GF-D8 (cell line): ENCODE results near the gene RTL9.
"Not testable (repeated sequence)": the region's sequence is repeated elsewhere in the genome, so short reads cannot be mapped to it uniquely, and the experiment has no call there.

Experiments
- DNase-seq: peaks from one replicate; lab custom pipeline; 2025; lab: John Stamatoyannopoulos, UW

The RTL9 gene

DNA sequence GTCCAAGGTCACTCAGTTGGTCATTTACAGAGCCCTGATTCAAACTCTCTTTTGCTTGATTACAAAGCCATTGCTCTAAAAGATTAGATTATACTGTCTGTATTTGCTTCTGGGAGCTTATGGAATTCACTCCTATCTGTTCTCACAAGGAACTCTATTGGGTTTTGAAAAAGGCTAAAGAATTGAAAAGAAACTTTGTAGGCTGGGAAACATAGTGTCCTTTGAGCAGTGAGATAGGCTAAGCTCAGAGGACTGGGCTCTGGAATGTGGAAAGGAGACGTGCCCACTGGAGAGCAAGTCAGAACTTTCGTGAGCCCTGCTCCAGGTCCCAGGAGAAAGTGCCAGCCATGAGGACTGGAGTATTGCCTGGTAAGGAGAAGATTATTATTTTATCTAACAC is at the start of gene RTL9:
Gene RTL9, plus strand, starts transcription at position 301 of the 400 bp plus-strand sequence. CDS start 91,770 bp downstream, outside the sequence.
- DNase-seq: no peak

DNA sequence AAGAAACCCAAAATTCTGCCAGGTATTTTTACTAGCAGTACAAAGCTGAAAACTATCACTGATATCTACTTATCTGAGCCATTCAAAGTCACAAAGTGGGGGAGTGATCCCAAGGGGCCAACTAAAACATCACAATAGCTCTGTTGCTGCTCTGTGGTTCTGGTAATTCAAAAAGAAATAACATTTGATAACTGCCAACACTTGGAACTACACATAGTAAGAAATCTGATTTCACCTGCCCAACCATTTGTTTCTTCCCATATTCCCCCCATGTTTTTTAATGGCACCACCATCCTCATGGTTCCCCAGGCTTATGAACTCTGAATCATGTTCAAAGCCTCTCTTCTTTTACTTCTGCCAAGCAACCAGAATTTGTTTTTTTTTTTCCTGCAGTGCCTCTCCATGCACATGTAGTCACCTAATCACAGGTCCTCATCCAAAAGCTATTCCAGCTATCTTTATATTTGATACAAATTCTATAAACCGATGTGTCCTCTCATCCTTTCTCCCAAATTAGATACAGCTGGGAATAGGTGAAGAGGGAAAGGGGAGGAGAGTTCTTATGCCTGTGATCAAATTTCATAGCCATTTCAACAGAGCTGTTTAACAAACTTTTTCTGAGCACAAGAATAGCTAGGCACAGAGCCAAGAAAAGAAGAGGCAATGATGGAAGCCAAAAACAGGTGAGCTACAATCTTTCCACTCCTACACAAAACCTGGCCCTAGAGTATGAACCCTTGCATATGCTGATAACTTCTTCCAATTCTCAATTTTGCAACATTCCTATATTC is 48.5 kb upstream of the RTL9 start:
- DNase-seq: no peak

DNA sequence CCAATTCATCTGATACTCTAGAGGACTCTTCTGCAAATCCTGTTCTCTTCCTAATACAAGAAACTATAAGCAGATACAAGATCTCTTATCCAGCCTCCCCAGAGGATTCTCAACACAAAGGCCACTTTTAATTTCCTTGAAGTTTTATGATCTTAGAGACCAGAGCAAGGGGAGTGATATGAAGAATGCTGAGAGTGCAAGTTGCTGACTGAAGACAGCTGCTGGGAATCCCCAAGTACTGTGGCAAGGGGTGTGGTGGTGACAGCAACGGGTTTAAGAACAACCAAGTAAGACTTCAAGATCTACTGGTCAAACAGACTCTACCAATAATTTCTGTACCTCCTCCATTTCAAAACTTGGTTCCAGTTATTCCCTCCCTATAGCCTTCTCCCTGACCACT is 47.8 kb upstream of the RTL9 start:
- DNase-seq: no peak

DNA sequence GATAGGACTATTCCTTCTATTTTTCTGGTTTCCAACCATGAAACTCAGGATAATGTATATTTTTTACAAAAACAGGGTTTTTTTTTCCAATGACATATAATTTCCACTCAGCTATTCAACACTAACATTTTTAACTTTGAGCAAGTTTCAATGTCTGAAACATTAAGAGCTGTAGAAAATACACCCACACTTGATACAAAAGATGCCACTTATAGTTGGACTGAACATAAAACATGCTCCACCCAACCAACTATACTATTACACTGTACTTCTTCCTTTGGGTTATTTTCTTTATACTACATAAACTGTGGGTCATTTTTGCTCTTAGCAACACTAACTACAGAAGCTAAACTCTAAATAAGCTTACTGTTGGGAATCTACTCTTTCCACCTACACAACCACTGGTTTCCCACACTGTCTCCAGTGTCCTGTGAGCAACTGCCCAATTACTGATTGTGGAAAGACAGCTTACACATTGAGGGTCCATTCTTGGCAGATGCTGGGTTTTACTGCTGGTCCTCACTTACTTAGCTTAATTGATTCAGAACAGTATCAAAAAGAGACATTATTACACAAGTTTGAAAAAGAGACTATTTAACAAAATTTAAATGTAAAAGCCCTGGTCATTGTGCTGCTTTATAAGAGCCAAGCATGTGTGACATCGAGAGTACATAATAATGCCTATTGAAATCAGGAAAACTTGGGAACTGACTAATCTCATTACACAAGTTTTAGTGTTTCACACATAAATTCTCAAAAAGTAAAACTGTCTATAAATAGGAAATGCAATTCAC is 47.0 kb upstream of the RTL9 start:
- no peak for DNase-seq

DNA sequence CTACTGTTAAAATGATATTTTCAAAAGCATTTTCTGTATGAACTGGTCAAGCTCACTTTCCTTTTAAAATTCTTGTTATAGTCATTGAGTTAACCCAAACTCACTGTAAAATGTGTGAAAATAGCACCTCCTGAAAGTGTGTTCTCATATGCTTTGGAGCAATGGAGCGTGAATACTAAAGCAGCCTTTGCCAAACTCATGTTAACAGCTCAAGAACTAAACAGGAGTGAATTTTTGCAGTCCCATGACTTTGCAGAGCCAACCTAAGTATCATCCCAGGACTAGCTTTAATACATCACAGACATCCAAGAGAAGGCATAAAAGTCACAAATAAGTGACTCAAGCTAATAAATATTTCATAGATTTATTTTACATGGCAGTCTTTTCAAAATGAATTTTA is 43.1 kb upstream of the RTL9 start:
- no peak for DNase-seq

DNA sequence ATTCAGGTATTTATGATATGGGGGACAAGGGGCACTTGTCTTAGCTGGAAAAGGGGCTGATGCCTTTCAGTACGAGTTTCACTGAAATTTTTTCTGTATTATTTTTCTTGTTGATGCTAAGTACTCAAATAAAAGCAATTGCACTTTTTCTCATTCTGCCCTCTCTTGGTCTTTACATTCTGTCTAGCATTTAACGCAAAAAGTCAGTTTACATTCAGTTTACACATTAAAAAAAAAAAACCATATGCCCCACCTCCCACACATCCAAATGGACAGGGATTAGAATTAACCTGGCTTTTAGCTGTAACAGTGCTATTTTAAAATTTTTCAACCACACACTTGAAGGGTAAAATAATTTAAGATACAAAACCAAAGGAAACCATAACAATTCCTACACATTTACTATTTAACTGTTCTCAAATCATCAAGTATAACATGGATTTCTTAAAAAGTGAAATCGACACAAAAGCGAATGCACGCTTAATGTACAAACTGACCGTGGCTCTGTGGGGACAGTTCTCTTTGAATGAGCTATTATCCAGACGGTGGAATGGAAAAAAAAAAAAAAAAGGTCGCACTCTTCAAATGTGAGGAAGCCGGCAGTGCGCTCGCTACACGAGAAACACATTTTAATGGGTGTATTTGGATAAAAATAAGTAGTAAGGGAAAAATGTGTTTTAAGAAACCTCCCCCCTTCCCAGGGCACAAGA is 42.1 kb upstream of the RTL9 start:
- DNase-seq: peak; percentile 0

DNA sequence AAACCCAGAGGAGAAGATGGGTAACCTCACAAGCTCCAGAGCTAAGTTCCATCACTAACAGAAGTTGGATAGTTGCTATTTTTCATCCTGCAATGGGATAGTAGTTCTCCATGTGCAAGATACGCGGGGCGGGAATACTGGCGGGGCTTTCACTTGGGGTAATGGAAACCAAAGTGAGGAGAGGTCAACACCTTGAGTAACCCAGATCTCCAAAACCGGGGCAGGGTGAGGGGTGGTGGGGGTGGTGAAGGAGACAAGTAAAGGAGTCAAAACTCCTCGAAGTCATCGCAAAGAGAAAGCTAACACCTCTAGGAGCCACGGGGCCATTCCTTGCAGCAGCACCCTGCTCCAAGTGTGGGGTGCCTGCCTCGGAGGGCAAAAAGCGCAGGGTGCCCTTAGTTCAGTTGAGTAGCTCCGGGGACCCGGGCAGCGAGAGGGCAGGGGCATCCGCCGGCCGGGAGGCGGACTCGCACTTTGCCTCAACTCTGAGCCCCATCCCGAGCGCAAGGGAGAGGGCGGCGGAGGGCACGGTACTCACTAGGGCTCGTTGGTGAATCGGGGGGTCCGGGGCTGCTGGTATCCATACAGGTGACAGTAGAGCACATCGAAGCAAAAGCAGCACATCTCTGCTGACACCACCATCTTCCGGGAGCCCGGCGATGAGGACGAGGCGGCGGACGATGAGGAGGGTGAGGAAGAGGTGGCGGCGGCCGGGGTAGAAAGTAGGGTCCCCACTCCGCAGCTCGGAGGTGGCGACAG is 41.4 kb upstream of the RTL9 start:
- no peak for DNase-seq

DNA sequence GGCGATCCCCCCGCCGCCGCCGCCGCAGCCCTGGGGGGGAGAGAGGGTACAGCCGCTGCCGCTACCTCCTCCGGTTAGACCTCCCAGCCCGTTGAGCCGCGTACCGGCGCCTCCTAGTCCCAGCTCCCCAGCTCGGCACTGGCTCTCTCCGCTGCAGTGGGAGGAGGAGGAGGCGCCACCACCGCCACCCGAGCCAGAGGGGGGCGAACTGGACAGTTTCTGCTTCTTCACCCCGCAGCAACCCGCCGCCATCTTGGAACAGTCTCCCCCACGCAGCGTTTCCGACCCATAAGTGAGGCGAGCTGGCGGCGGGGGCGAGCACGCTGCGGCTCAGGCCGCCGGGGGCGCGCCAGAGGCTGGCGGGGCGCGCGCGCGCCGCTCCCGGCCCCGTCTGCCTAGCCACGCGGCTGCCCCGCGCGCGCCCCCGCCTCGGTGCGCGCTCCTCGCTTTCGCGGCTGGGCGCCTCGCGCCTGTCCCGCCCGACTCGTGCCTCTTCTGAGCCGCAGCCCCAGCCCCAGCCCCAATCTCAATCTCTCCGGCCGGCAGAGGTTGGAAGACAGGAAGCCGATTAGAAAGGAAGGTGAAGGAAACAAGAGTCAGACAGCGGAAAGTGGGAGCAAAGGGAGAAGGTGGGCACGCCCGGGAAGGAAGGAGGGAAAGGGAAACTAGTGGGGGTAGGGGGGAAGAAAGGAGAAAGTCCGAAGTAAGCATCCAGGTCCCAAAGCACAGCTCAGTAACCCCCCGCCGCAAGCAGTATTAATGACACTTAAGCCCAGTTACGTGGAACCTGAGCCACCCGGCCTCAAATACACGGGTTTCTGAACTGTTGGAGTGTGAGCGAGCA is 40.6 kb upstream of the RTL9 start, which contains the start of gene AMMECR1:
Gene AMMECR1, minus strand, starts transcription at position 266 of the 844 bp plus-strand sequence. Its CDS starts 14 bp downstream, at position 252.
- DNase-seq: peak; percentile 40

DNA sequence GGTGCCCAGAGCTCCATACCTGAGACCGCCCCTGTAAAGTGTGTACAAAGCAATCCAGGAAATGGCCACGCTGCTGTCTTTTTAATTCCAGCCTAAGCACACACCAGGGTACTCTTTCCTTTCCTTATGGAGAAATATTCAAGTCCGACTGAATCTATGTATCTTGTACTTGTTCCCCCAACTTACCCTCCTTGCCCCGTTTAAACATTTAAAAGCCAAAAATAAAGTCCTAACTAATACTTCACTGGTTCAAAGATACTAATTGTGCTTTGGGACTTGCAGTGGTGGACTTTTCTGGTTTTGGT is 40.0 kb upstream of the RTL9 start:
- DNase-seq: no peak

DNA sequence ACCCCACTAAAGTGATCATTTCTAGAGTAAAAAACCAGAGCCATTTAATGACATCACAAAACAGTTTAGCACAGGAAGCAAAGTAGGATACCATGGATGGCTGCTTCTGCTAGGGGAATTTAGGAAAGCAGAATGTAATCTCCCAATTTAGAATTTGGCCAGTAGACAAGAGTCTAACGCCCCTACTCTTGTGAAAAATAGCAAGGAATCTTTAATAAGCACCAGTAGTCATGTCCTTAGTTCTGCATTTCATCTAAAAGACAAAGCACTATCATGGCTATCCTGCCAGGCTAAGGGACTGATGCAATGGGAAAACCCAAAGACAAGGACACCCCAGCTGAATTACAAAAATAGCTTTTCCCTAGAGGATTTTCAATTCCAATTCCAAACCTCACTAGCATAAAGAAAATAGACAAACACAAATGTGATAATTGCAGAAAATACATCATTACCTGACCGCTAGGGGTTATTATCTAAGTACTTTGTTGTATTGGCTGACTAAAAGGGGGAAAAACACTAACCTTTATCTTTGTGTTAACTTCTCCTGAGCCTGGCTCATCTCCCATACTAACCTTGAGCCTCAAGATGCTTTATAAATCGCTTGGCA is 38.2 kb upstream of the RTL9 start:
- DNase-seq: no peak

DNA sequence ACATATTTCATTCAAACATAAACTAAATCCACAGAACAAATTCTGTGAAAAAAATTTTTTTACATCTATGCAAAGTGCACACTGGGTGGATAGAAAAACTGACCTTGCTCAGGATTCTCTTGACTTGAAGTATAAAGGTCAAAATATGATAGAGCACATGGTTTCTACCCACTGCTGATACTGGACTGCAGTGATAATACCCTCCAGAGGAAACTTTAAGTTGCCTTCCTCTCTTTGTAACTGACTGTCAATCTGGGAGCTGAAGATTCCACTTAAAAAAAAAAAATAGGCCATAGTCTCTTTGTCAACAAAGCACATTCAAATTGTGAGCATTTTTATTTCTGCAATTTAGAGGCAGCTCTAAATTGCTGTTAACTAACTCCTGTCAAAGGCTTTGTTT is 37.6 kb upstream of the RTL9 start:
- no peak for DNase-seq

DNA sequence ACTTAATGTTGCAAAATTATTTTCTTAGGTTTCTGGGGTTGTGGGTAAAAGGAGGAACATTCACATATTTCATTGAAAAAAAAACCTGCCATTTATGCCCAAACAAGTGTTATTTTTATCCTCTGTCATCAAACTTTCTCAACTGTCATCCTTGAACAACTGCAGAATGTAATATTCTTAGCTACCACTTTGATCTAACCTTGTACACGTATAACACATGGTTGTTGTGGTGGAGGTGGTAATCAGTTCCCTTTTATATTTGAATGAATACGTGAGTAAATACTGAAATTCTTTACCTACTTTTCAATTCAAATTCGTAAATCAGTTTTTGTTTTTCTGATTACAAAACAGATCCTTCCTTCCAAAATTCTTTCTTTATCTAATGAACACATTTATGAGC is 37.0 kb upstream of the RTL9 start:
- DNase-seq: no peak

DNA sequence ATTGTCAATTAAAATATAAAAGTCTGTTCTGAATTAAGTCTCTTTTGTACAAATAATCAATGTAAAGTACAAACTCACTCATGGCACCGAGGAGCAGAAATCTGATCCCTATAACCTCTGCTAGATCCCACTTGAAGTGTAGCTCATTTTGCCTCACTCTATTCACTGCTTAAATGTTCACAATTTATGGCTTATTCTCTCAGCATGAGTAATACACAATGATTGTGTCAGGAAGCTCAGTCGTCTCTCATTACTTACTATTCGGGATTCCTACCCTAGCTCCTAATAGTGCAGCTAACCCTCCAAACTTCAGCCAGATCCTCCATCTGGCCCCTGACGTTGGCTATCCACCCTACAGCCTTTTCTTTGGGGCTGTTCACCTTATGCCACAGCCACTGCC is 36.0 kb upstream of the RTL9 start:
- DNase-seq: no peak

DNA sequence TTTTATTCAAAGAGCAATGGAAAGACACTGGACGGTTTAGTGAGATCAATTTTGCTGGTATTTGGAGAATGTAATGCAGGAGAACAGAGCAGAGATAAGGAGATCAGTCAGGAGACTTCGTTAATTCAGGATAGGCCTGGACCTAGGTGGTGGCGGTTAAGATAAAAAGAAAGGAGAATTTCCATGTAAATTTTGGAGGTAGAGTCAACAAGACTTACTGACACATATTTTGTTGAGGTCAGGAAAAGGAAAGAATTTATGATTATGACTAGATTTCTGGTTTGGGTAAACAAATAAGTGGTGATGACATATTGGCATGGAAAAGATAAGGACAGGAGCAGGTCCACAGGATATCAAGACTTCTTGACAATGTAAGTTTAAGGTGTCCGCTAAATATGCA is 31.9 kb upstream of the RTL9 start:
- no peak for DNase-seq

DNA sequence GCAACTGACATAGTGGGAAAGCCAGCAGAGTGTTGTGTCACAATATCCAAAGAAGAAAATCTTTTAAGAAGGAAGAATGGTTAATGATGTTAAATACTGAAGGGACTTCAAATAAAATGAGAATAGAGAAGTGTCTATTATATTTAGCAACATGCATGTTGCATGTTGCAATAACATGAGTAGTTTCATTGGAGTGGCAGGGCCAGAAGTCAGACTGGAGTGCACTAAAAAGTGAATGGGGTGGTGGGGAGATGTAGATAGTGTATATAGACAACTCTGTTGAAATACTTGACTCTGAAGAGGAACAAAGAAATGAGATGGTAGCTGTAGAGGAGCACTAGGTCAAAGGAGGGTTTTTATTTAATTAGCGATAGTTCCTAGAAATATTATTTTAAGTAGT is 31.3 kb upstream of the RTL9 start:
- DNase-seq: peak; percentile 0

DNA sequence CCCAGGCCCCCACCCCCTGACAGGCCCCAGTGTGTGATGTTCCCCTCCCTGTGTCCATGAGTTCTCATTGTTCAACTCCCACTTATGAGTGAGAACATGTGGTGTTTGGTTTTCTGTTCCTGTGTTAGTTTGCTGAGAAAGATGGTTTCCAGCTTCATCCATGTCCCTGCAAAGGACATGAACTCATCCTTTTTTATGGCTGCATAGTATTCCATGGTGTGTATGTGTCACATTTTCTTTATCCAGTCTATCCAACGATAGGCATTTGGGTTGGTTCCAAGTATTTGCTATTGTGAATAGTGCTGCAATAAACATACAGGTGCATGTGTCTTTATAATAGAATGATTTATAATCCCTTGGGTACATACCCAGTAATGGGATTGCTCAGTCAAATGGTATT is 30.0 kb upstream of the RTL9 start:
- DNase-seq: not testable (repeated sequence)

DNA sequence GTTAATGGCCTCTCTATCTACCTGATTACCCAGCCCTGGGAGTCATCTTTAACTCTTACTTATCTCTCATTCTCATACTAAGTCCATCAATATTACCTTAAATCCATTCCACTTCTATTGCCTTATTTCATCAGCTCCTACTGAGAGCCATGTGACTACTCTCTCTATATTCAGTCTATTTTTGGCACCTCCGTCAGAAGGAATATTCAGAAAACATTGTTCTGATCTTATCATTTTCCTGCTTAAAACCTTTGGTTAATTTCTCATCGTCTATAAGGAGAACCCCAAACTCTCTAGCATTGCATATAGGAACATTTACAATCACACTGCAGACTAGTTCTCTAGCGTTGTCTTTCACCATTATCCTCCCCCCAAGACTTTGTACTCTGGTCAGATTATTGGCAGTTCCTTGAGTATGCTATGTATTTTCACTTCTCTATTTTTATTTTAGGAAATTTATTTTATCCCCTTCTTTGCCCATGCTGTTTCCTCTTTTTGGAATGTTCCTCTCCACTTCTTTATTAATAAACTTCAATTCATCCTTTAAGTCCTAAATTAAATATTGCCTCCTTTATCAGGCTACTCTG is 27.1 kb upstream of the RTL9 start:
- DNase-seq: no peak

DNA sequence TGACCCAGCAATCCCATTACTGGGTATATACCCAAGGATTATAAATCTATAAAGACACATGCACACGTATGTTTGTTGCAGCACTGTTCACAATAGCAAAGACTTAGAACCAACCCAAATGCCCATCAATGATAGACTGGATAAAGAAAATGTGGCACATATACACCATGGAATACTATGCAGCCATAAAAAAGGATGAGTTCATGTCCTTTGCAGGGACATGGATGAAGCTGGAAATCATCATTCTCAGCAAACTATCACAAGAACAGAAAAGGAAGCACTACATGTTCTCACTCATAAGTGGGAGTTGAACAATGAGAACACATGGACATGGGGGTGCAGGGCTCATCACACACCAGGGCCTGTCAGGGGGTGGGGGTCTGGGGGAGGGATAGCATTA is 25.2 kb upstream of the RTL9 start:
- DNase-seq: not testable (repeated sequence)

DNA sequence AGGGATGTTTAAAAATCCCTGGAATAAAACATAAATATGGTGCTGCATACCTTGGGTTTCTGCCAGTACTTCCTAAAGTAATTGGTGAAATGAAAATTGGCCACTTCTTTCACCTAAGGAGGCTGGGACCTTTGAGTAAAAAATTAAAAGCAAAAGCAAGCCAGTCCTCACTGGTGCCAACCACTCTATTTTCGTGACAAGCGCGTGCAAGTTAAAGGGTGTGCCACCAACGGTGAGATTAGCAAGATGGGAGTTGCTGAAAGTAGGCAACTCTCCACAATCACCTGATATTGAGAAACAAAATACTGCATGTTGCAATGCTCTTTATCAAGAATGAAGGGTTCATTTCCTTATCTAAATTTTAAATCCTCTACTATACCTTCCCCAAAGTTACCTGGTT is 19.7 kb upstream of the RTL9 start:
- DNase-seq: no peak
